Duodenal mucosa (tissue), 2 donors: Measurements from ENCODE around the gene MORC4.

ENCODE experiments used
- H3K27ac ChIP-seq: one replicate; pipeline ENCODE4 v1.7.0; 2013; ENCODE audit warnings: low read depth, low read length
- H3K27me3 ChIP-seq, 2 donors: one replicate each; pipeline ENCODE4 v1.7.0; 2013; ENCODE audit warnings: low read length in 2 of 2, control low read depth in 1 of 2; ENCODE audit not compliant: insufficient read depth in 2 of 2, control insufficient read depth in 1 of 2
- H3K36me3 ChIP-seq, 2 donors: one replicate each; pipeline ENCODE4 v1.7.0; 2013; ENCODE audit warnings: low read length in 2 of 2, control low read depth in 1 of 2; ENCODE audit not compliant: insufficient read depth in 2 of 2, control insufficient read depth in 1 of 2
- H3K4me1 ChIP-seq, 2 donors: one replicate each; pipeline ENCODE4 v1.7.0; 2013; ENCODE audit warnings: low read length in 2 of 2, control low read depth in 1 of 2; ENCODE audit not compliant: insufficient read depth in 2 of 2, control insufficient read depth in 1 of 2
- H3K4me3 ChIP-seq, 2 donors: one replicate each; pipeline ENCODE4 v1.7.0; 2013; ENCODE audit warnings: low read length in 2 of 2, low read depth in 1 of 2
- H3K9ac ChIP-seq, 2 donors: one replicate each; pipeline ENCODE4 v1.7.0; 2013; ENCODE audit warnings: low read length in 2 of 2, low read depth in 1 of 2
- H3K9me3 ChIP-seq, 2 donors: one replicate each; pipeline ENCODE4 v1.7.0; 2013; ENCODE audit warnings: low read length in 2 of 2, control low read depth in 1 of 2; ENCODE audit not compliant: control insufficient read depth in 1 of 2

The MORC4 gene

DNA sequence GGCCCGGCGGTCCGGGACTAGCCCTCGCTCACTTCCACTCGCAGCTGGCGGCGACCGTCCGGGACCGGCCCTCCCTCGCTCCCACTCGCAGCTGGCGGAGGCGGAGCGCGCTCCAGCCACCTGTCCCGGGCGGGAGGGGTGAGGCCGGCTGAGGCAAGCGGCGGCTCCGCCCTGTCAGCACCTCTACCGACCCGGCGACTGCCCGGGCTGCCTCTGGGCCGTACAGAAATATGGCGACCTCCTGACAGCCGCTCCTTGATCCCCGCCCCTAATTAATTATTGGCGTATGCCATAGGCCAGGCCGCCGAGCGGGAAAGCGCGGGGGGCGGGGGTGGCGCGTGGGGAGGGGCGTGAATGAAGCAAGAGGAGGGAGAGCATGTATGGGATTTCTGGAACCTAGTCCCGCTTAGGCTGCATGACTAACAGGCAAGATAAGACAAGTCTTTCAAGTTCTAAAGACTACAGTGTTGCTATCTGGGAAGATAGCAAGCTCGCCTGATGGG is at the start of gene MORC4:
TSS of gene MORC4 (minus strand) at position 200 of the 503 bp plus-strand sequence. CDS start 243 bp downstream, outside the sequence.
- no peaks in the 10 kb centered on the region for H3K27me3 ChIP-seq
- no peaks in the 10 kb centered on the region for H3K4me1 ChIP-seq
- H3K36me3 ChIP-seq, result no peaks in the 10 kb centered on the region
- peak within 1 kb of the TSS; percentile 68 to 70 for H3K4me3 ChIP-seq
- H3K27ac ChIP-seq, result peak within 1 kb of the TSS; percentile 20
- H3K9me3 ChIP-seq, result no peaks in the 10 kb centered on the region
- H3K9ac ChIP-seq, result peak within 1 kb of the TSS; percentile 32 to 39

DNA sequence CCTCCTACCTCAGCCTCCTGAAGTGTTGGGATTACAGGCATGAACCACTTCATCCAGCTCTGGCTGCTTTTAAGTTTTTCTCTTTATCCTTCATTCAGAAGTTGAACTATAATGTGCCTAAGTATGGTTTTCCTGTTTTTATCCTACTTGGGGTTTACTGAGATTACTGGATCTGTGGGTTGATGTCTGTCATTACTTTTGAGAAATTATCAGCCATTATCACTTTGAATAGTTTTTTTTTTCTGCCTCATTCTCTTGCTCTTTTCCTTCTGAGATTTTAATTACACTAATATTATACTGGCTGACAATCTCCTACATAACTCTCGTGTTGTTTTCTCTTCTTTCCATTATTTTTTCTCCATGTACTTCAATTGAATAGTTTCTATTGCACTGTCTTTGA is 47.6 kb upstream of the MORC4 start:
- no peaks in the 10 kb centered on the region for H3K9me3 ChIP-seq
- H3K4me3 ChIP-seq, result no peak overlapping the region
- no peaks in the 10 kb centered on the region for H3K27me3 ChIP-seq
- no peak overlapping the region for H3K27ac ChIP-seq
- no peak overlapping the region for H3K9ac ChIP-seq
- H3K36me3 ChIP-seq, result no peaks in the 10 kb centered on the region
- no peaks in the 10 kb centered on the region for H3K4me1 ChIP-seq

DNA sequence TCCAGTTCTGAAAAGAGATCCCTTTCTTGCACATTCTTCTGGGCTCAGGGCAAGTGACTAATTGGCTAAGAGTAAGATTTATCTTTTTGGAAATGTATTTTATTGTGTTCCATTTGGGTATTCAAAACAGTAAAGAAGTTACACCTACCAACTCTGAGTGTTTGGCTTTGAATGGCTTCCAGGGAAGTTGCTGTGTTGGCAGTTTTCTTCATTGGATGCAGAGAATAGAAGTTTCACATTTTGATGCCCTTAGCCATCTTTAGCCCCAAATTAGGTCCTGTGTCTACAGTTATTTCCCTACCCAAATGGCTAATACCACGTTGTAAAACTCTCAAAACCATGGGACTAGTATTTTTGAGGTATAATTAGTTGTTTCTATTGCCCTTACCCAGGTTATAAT is 29.7 kb upstream of the MORC4 start:
- Histone ChIP-seq H3K27me3 (no peaks in the 10 kb centered on the region), H3K4me3 (no peak overlapping the region), H3K9me3 (no peaks in the 10 kb centered on the region), H3K27ac (no peak overlapping the region), H3K9ac (no peak overlapping the region), H3K4me1 (no peaks in the 10 kb centered on the region), H3K36me3 (no peaks in the 10 kb centered on the region)

DNA sequence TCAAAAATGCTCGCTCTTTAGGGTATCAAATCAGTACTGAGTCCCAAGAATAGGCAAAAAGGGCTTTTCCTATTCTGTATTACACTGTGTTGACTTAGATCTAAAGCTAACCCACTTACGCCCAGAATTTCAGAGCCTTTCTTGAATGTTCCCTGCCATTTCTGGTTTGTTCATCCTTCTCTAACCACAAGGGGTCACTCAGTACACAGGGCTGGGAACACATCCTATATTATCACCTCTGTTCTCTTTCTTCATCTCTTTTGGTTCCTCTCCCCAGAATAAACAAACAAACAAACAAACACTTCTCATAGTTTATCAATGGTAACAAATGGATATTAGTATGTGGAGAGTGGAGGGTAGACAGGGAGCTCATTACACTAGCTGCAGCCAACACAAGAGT is 25.5 kb upstream of the MORC4 start:
- Histone ChIP-seq H3K4me1 (no peaks in the 10 kb centered on the region), H3K36me3 (no peaks in the 10 kb centered on the region), H3K4me3 (no peak overlapping the region), H3K27me3 (no peaks in the 10 kb centered on the region), H3K9me3 (no peaks in the 10 kb centered on the region), H3K27ac (no peak overlapping the region), H3K9ac (no peak overlapping the region)

DNA sequence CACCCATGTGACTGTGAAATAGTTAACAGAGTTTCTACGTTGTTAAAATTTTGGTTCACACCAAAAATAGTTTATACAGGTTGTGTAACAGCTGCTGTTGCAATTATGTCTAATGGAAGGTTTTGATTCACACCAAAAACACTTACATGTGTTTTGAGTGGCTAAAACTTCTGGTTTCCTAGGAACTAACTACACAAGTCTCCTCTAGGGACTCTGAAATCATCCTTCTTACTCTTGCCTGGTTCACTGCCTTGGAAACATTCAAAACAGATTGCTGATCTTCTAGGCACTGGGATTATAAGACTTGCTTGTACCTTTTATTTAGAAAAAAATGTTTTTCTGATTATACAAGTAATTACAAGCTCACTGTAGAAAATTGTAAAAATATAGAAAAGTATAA is 14.9 kb upstream of the MORC4 start:
- Histone ChIP-seq H3K27me3 (no peaks in the 10 kb centered on the region), H3K36me3 (no peaks in the 10 kb centered on the region), H3K4me3 (no peak overlapping the region), H3K27ac (no peak overlapping the region), H3K4me1 (no peaks in the 10 kb centered on the region), H3K9me3 (no peaks in the 10 kb centered on the region), H3K9ac (no peak overlapping the region)

DNA sequence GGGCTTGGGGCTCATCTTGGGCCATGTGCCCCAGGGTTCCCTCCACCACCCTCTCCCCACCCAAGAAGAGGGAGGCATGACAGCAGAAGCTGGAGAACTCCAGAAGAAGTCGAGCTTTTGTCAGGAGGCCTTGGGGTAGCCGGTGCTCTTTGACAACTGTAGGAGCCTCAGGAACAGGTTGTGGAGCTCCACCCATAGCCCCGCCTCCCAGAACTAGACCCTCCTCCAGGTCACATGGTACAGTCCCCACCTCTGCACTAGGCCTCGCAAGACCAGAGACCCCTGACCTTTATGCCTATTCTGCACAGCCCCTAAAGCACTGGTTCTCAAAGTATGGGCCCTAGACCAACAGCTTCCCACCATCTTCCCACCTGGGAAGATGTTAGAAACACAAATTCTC is 8.0 kb upstream of the MORC4 start:
- Histone ChIP-seq H3K4me3 (no peak overlapping the region), H3K36me3 (no peaks in the 10 kb centered on the region), H3K4me1 (no peaks in the 10 kb centered on the region), H3K27me3 (no peaks in the 10 kb centered on the region), H3K9ac (no peak overlapping the region), H3K27ac (no peak overlapping the region), H3K9me3 (no peaks in the 10 kb centered on the region)

DNA sequence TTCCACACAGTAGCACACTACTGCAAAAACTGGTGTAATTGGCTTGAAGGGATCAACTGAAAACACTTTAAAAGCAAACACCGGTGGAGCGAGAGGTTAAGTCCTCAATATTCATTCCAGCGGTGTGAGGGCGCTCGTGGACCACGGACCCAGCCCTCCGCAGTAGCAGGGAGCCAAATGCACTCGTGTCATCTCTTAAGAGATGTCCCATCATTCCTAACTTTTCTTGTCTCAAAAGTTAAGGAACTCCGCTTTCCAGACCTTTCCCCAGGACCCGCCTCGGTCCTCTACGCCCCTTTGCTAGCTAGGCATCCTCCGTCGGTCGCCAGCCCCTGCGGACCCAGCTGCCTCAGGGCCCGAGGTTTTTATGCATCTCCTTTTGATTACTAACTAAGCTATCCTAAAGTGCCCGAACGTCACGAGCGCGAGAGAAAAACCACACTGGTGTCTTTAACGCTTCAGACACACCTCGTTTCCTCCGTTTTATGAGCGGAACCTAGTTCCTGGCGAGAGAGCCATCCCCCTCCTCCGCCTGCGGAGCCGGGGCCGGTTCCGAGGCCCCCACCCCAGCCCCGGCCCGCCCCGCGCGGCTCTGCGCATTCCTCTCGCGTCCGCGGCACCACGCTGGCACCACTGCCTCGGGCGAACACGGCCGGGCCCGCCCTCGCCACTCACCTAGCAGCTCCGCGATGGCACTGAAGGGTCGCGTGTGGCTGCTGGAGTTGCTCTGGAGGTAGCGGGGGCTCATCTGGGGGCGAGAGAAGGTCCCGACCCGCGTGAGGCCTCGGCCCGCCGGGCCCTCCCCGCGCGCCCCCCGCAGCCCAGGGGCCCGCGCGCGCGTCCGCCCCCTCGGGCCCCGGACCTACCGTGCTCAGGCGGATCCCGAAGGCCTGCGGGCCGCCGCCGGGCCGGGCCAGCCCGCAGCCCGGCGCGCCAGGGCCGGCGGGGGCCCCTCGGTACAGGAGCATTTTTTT is 723 bp downstream of the MORC4 start:
- peak overlapping the region; percentile 20 for H3K27ac ChIP-seq
- no peaks in the 10 kb centered on the region for H3K4me1 ChIP-seq
- H3K36me3 ChIP-seq, result no peaks in the 10 kb centered on the region
- no peaks in the 10 kb centered on the region for H3K9me3 ChIP-seq
- peak overlapping the region; percentile 32 to 39 for H3K9ac ChIP-seq
- H3K27me3 ChIP-seq, result no peaks in the 10 kb centered on the region
- H3K4me3 ChIP-seq, result peak overlapping the region; percentile 68 to 70

DNA sequence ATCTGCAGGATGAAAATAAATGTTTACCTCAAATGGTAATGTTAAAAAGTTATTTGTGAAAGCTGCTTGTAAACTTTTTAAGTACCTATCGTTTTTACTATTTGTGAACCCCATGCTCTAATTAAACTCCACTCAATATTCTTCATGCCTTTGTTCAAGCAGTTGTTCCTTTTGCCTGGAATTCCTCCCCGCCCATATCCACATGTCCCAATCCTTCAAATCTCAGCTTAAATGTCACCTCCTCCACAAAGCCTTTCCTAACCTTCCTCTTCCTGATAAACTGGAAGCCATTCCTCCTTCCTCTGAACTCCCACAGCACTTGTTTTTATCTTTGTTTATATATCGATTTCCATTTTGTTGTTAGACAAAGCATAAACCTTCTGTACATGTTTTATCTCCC is 2.4 kb downstream of the MORC4 start:
- Histone ChIP-seq H3K36me3 (no peaks in the 10 kb centered on the region), H3K27me3 (no peaks in the 10 kb centered on the region), H3K9ac (no peak overlapping the region), H3K4me1 (no peaks in the 10 kb centered on the region), H3K27ac (no peak overlapping the region), H3K9me3 (no peaks in the 10 kb centered on the region), H3K4me3 (no peak overlapping the region)

DNA sequence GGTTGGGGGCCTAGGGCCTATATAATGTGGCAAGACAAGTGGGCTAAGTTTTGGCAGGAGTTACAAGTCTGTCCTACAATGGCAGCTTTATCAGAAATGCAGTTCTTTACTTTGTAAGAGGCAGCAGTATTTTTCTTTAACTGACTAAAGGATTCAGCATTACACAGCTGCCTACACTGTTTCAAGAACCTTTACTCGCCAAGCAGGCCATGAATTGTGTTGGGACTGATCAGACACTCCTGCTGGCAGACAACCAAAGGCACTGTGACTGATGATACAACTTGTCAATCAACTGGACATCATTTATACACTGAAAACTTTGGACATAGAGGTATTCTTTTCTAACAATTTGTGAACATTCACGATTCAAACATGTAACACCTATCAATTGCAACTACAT is 4.3 kb downstream of the MORC4 start:
- Histone ChIP-seq H3K4me3 (no peak overlapping the region), H3K27ac (no peak overlapping the region), H3K9me3 (no peaks in the 10 kb centered on the region), H3K36me3 (peaks cover 0 to 4% of the 10 kb centered on the region in 2 donors), H3K27me3 (no peaks in the 10 kb centered on the region), H3K4me1 (no peaks in the 10 kb centered on the region), H3K9ac (no peak overlapping the region)

DNA sequence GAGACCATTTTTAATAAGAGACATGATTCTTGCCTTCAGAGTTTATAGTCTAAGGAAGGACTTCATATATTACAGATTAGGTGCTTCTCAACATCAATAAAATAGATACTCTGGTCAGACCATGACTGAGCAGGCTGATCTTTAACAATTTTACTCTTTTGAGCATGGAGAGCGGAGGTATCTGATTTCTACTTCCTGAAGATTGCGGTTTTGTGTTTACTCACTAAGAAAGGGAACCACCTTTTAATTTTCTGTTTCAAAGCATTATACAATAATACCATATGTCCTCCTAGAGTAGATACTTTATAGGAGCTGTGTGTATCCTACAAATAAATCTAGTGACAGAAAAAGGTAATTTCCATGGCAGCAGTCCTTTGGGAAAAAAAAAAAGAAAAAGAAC is 12.5 kb downstream of the MORC4 start:
- no peaks in the 10 kb centered on the region for H3K27me3 ChIP-seq
- H3K27ac ChIP-seq, result no peak overlapping the region
- no peaks in the 10 kb centered on the region for H3K9me3 ChIP-seq
- no peaks in the 10 kb centered on the region for H3K4me1 ChIP-seq
- H3K9ac ChIP-seq, result no peak overlapping the region
- H3K36me3 ChIP-seq, result peaks cover 0 to 4% of the 10 kb centered on the region in 2 donors
- H3K4me3 ChIP-seq, result no peak overlapping the region
